HG02970 (cell line): ENCODE data around the gene SLC1A1.
"Not testable (repeated sequence)": the region's sequence is repeated elsewhere in the genome, so short reads cannot be mapped to it uniquely, and the experiment has no call there.

ENCODE experiments used
- ATAC-seq: cut with Tn5 transposase; IDR thresholded peaks from one replicate; pipeline ENCODE4 v1.9.1; 2021; ENCODE audit warnings: mild to moderate bottlenecking, moderate library complexity, moderate number of reproducible peaks; ENCODE audit not compliant: unreplicated experiment, low FRiP score

SLC1A1 gene

DNA sequence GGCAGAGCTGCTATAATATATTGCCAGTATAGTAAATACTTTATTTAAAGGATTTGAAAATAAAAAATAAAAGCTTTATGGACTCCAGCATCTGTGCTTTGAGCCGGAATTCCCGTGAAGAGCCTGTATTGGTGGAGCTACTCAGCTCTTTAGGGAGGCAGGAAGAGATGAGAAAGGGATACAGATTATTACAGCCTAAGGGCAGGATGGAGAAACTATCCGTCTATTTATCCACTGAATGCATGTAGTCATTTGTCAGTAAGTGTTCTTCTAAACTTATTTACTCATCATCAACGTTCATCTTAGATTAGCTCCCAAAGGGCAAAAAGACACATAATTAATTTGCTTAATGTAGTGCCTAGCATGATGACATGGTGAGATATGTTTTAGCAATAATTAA, 48.4 kb downstream of the SLC1A1 start:
- ATAC-seq = no peak

DNA sequence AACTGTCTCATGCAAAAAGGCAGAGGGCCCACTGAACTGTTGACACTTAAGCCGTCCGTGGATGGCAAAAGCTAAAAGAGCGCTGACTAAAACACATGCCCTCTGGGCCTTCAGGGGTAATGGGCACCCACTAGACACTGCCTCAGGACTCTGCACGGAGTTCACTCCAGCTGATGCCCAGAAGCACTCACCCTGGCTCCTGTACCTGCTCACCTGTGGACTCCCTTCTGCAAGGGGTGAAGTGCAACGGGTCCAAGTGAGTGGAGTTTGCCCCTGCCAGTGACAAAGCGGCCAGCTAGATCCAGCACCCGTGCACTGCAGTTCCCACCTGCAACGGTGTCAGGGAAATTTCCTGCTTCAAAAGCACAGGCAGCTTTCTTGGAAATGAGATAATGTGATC, 50.2 kb downstream of the SLC1A1 start:
- ATAC-seq = no peak

DNA sequence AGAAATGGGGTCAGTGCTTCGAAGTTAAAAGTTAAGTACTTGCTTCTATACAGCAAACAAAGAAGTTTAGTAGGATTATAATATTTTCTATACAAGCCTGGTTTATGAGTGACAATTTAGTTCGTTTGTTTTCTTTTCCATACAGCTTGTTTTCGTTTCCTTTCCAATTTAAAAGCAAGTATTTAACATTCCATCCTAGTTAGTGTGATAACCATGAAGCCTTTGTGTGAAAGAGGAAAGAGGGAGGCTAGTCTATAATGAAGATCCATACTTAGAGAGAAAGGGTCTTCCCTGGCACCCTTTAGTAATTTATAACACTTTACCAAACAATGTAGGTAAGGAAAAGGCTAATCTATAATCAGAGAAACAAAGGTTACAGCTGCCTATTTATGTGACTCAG, 51.0 kb downstream of the SLC1A1 start:
- ATAC-seq = no peak

DNA sequence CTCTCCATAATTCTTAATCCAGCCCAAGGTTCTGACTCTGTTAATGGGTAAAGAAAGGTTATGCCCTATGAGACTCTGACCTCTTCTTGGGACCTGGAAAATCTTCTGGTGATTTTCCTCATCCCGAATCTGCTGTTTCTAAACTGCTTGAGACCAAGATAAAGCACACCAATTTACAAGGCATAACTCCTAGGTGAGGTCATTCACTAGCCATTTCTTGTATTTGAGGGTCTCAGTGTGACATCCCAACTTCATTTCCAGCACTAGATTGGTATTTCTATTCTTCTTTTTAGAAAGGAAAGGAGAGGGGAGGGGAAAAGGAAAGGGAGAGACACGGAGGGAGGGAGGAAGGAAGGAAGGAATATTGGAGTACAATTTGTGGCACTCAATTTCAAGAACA, 51.6 kb downstream of the SLC1A1 start:
- ATAC-seq = no peak

DNA sequence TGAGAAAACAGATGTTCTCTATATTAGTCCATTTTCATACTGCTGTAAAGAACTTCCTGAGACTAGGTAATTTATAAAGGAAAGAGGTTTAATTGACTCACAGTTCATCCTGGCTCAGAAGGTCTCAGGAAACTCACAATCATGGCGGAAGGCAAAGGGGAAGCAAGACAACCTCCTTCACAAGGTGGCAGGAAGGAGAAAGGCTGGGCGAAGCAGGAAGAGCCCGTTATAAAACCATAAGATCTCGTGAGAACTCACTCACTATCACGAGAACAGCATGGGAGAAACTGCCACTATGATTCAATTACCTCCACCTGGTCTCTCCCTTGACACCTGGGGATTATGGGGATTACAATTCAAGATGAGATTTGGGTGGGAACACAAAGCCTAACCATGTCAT, 54.4 kb downstream of the SLC1A1 start:
- ATAC-seq = not testable (repeated sequence)

DNA sequence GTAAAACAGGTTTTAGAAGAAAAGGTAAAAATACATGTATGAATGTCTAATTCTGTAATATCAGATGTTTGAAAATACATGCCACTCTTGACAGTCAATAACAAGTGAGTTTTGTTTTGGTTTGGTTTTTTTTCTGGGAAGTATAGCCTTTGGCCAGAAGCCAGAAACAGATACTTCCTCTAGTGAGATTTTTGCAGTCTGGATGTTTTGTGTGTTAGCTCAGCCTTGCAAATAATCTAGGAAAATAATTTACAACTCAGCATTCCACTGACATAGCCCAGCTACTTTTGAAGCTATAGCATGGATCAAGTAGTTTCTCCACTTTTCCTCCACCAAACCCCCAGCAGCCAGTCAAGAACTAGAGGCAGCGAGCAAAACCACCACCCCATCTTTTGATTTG, 56.7 kb downstream of the SLC1A1 start:
- ATAC-seq = no peak

DNA sequence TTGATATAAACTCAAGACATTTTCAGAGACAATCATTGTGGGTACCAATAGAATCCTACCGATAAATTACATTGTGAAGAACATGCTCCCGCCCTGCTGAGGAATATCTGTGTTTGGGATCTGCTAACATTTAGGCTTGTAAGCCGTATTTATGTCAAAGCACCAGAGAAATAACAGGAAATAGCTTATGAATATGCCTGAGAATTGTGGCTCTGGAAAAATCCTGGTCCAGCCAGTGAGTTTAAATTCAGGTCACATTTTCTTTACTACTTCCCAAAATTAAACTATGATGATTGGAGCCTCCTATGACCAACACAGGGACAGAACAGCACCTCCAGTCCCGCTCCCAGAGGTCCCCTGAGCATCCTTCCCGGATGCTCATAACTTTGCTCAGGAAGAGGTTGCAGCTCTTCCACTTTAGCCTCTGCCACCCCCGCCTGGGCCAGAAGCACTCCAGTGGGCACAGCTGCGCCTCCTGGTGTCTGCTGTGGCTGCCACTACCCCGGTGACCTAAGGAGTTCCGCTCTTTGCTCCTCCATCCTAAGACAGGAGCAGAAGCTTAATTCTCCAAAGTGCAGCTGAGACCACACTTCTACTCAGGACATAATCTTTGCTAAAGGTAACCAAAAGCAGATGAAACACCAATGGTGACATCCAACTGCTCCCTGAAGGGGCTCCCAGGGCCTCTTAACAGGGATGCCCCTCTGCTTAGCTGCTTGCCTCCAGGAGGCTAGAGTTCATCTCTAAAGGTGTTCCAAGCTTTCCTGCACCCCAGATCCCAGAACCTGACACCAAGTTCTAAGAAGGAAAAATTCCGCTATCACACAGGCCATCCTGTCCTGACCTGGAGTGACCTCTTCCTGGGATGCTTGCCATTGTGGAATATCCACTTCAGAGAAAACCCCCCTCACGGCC, 58.8 kb downstream of the SLC1A1 start:
- no peak for ATAC-seq

DNA sequence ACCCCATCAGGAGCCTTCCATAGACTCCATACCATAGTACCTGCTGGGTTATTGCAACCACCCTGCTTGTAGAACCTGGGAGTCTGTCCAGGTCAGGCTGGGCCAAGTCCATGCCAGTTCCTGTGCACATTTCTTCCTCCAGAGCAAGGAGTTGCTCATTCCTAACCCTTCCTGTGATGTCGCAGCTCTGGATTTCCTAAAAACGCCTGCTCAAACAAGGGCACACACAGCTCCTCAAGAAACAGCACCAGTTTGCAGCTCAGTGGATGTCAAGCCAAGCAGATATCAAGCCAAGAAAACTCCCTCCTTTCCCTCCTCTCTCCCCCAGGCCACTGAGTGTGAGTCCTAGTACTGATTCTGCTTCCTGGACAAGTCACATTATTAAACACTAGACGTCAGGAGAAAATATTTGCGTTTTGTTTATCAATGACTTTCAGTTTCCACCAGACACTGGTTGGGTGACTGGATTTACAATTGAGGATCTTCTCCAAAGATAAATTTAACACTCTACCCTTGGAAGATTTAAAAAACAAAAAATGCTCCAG, 59.6 kb downstream of the SLC1A1 start:
- no peak for ATAC-seq

DNA sequence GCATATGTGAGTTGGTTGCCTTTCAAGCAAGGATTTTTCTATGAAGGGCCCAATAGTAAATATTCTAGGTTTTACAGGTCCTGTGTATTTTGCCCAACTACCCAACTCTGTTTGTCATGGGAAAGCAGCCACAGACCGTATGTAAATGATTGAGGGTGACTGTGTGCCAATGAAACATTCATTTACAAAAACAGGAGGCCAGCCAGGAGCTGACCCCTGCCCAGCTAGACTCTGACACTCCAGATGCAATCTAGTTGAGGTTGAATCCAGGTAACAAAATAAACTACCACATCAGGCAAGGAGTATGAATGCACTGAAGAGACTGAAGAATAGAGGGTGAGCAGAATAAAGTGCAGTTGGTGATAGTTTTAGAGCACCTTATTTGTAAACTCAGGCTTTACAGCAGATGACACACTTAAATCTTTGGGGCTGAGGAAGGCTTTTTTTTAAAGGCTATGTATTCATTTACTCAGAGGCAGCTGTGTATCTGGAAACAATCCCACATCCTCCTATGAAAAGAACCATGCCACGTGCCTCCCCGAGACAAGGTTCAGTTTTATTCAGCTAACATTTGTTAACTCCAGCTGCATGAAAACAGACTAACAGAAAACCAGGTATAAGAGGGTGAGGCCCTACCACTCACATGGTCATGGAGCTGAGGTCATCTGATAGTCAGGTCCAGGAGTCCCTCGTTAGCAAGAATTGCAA, 60.7 kb downstream of the SLC1A1 start:
- no peak for ATAC-seq

DNA sequence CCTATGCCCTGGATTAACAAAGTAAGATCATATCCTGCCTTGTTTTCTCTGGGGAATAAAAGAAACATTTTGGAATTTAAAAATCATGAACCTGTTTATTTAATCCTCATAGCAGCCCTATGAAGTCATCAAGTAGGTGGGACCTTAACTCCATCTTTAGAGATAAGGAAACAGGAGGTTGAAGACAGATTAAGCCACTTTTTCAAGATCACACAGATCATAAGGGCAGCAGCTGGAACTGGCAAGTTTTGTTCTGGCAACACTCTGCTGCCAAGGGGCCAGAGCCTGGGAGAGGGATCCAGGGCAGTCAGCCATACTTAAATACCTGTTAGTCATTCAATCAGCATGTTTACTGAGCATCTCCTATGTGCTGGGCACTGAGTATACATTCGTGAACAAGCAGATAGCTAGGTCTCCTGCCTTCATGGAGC, 63.7 kb downstream of the SLC1A1 start:
- ATAC-seq = no peak

DNA sequence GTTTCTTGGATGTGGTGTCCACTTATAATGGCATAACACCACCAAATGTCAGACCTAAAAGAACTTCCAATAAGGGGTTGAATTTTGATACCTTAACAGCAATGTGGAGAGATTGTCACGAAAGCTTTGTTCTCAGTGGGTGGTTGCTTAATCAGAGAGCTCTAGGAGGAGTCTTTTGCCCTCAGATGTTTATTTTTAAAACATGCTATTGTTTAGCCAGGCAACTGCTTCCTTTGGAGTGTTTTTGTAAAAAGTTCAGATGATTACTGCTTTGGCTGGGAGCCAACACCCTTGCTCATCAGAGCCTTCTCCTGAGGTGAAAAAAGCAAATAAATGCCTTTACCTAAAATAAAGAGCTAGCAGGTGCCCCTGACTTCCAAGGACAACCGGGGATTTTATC, 65.0 kb downstream of the SLC1A1 start:
- no peak for ATAC-seq

DNA sequence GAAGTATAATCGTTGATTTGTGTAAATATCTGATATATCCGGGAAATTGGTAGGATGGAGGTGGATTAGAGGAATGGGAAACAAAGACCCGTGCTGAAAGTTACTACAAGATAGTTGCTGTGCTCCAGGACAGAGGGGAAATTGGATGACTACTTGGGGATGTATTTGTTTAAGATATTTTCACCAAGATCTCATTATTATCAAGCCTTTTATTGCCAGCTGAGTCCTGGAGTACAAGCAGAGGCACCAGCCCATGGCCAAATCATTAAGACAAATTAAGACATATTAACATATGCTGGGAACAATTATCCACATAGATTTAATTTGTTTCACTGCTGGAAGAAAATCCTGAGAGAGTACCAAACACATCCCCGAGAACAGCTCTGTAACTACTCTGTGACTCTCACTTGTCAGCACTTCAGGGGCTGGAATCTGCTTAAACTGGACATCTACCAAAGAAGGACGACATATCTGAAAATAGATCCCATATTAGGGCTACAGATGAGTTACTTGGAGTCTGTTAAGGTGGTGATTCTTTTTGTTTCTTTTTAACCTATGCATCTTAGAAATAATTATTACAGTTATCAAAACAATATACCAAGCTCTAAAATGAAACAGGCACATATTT, 68.2 kb downstream of the SLC1A1 start:
- ATAC-seq = no peak

DNA sequence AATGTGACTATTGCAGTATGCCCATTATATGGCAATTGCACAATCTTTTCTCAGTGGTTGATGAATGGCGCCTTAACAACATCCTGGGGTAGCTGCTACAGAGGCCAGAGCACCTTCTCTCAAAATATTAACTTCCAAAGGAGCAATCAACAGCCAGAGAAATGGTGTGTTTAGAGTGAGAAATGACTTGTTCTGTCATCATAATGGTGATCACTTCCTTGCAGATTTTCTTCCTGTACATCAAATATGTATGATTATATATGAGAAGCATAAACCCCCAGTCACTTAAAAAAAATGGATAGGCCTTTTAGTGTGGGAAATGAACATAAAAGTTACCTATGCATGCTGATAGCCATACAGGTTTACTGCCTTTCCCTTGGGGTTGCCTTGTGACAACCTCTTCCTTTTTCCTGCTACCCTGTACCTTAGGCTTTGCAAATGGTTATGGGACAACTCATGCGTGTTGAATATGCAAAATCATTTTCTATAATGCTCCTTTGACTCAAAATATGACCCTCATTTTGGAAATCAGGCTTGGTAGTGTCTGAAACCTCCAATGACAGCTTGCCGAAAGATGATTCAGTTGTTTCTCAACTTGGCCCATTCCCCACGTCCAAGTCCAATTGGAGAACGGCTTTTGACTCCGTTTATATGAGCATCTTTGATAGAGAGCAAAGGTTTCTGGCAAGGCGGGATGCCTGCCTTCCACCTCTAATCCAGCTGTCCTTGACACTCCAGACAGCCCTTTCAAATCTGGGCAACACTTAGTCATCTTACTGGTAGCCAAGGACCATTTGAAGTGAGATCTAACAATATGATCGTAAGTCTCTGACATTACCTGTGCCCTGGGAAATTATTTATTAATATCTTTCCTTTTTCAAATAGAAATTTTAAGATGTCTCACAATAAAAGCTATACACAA, 69.3 kb downstream of the SLC1A1 start:
- ATAC-seq = no peak

DNA sequence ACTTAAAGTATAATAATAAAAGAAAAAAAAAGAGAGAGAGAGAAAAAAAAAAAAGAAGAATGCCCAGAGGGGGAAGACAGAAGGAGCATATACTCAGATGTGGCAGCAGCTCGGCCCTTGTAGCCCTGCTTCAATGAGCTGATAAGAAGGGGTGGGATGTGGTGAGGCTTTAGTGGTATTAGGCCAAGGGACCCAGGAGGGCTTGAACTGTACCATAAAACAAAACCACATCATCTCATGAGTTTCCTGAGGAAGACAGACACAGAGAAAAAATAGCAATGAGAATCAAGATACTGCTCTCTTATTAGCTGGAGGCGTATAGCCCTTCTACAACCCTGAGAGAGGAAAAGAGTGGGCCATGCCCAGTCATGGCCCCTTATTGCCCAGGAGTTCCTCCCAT, 72.8 kb downstream of the SLC1A1 start:
- no peak for ATAC-seq

DNA sequence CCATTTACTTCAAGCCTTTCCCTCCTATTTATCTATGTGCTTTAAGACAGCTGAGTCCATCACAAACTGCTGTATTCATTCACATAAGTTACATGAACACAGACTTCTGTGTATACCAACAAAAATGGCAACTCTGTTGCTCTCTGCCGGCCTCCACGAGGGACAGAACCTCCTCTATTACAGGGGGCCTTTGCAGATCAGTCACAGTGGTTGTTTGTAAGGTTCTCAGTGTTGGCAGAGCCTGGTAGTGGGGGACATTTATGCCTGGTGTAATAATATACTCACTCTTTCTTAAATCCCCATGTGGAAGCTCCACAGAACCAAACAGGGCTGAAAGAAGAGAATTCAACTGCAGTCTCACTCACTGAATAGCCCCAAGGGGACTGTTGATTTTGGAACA, 76.5 kb downstream of the SLC1A1 start:
- no peak for ATAC-seq

DNA sequence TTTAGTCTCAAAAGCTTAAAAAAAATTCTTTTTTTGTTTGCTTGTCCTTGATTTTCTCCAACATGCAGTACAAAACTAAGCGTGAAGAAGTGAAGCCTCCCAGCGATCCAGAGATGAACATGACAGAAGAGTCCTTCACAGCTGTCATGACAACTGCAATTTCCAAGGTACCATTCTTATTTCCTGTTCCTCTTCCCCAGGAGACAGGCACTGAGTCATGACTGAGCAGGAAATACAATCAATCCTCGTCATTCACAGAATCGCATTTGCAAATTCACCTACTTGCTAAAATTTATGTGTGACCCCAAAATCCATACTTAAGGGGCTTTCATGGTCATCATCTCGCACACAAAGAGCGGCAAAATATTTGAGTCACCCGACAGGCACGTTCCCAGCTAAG, 77.3 kb downstream of the SLC1A1 start:
- no peak for ATAC-seq

DNA sequence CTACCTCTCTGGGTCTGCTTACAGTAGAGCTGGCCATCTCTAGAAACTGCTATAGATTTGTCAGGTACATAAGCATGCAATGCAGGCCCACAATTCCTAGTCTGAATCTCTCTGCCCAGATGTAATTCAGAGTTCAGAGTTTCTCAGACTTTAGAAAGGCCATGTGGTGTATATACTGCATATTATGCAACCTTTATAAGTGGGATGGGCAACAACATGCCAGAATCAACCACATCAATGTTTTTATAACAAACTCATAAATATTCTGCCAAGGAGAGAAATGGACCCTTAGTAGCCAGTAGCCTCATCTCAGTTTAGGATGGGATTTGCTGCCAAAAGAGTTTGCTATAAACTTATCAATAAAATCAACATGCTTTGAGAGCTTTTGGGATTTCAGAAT, 78.8 kb downstream of the SLC1A1 start:
- ATAC-seq = no peak

DNA sequence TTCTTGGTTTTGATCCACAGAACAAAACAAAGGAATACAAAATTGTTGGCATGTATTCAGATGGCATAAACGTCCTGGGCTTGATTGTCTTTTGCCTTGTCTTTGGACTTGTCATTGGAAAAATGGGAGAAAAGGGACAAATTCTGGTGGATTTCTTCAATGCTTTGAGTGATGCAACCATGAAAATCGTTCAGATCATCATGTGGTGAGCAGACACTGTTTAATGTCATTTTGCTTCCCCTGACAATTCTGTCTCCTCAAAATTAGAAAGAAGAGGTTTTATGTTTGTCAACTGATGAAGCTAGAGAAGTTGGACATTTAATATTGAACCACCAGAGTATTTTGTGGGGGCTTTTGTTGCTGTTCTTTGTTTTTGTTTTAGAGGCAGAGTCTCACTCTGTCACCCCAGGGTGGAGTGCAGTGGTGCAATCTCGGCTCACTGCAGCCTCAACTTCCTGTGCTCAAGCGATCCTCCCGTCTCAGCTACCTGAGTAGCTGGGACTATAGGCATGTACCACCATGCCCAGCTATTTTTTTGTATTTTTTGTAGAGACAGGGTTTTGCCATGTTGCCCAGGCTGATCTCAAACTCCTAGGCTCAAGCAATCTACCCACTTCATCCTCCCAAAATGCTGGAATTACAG, 82.0 kb downstream of the SLC1A1 start:
- ATAC-seq = no peak

DNA sequence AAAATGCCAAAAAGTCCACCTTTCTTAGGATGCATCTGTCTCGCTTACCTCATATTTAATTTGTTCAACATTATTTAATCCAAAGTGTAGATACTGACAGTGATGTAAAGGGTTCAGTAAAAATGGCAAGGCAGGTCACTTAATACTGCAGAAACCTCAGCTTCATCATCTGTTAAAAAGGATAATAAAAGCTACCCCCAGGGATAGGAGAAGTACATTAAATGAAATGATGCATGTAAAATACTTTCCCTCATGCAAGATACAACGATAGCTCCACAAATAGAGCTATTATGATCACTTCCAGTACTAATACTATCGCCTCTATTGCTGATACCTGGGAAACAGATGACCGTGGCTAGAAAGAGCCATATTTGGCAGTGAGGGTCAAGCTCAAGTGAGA, 82.9 kb downstream of the SLC1A1 start:
- ATAC-seq = no peak
